Measurements from ENCODE around the gene RAF1.

DNA sequence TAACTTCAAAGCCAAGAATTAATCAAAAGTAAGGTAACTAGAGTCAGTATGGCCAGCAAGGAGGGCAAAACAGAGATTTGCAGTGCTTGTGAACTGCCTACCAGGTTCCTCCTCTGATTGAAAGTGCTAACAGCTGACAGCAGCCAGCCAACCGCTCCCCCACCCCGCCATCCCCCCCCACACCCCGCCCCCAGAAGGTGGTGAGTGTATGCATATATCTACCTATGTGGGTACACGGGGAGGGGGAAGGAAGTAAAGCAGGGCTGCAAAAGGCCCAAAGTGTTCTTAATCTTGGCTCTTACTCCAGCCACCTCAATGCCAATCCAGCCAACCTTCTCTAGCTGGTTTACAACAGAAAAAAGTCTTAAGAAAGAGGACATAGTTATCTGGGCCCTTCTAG is 50.7 kb downstream of the RAF1 start:
- TF ChIP-seq, protein P1, sequence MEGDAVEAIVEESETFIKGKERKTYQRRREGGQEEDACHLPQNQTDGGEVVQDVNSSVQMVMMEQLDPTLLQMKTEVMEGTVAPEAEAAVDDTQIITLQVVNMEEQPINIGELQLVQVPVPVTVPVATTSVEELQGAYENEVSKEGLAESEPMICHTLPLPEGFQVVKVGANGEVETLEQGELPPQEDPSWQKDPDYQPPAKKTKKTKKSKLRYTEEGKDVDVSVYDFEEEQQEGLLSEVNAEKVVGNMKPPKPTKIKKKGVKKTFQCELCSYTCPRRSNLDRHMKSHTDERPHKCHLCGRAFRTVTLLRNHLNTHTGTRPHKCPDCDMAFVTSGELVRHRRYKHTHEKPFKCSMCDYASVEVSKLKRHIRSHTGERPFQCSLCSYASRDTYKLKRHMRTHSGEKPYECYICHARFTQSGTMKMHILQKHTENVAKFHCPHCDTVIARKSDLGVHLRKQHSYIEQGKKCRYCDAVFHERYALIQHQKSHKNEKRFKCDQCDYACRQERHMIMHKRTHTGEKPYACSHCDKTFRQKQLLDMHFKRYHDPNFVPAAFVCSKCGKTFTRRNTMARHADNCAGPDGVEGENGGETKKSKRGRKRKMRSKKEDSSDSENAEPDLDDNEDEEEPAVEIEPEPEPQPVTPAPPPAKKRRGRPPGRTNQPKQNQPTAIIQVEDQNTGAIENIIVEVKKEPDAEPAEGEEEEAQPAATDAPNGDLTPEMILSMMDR (IDR thresholded peaks at IDR 0.05; ENCODE audit: extremely low read depth in 1 of 2, insufficient read depth in 1 of 2, low read depth in 1 of 2, low read length in 2 of 2) = no peak
- no peak for TF ChIP-seq MYC (IDR thresholded peaks at IDR 0.05; ENCODE audit: low read depth, low read length)

Data from endothelial cell of umbilical vein (primary cell).